Hematopoietic multipotent progenitor cell treated with erythropoietin and hydrocortisone succinate and interleukin-3 and kit ligand, for 17 days (in vitro differentiated cells): ENCODE measurements around the gene CDH23.

Source experiments
- DNase-seq: peaks from one replicate; pipeline ENCODE4 v3.0.0-alpha.2; 2015; ENCODE audit warnings: low spot score

CDH23 gene

GRCh38 chr10:71762324-71762723 is 365.6 kb downstream of the CDH23 start:
- no peak for DNase-seq

- DNase-seq = peak; percentile 42
These were observed 366.8 kb downstream of the CDH23 start for GRCh38 chr10:71763352-71764127.

GRCh38 chr10:71765176-71765904 is 368.6 kb downstream of the CDH23 start:
- DNase-seq = no peak

GRCh38 chr10:71765906-71766716 is 369.4 kb downstream of the CDH23 start:
- DNase-seq = no peak

GRCh38 chr10:71766717-71767419 is 370.1 kb downstream of the CDH23 start:
- DNase-seq = peak; percentile 93

GRCh38 chr10:71767420-71768035 is 370.8 kb downstream of the CDH23 start:
- DNase-seq = no peak

- no peak for DNase-seq
These were observed 372.6 kb downstream of the CDH23 start for GRCh38 chr10:71769279-71769823.

- DNase-seq = no peak
These were observed 373.5 kb downstream of the CDH23 start for GRCh38 chr10:71770255-71770654.

GRCh38 chr10:71770789-71771188 is 374.1 kb downstream of the CDH23 start:
- DNase-seq = no peak

- DNase-seq = peak; percentile 34
These were observed 374.5 kb downstream of the CDH23 start for GRCh38 chr10:71771204-71771603.

GRCh38 chr10:71771821-71772617 is 375.3 kb downstream of the CDH23 start:
- peak; percentile 91 for DNase-seq

- peak; percentile 59 for DNase-seq
These were observed 376.1 kb downstream of the CDH23 start for GRCh38 chr10:71772832-71773220.

- peak; percentile 93 for DNase-seq
These were observed 376.7 kb downstream of the CDH23 start, which contains the start of gene VSIR for GRCh38 chr10:71773221-71773971. Gene VSIR (minus strand): TSS chr10:71773520. CDS start chr10:71773439, 81 bp downstream.

- DNase-seq = no peak
These were observed 378.4 kb downstream of the CDH23 start for GRCh38 chr10:71774916-71775702.

GRCh38 chr10:71776481-71776925 is 379.8 kb downstream of the CDH23 start:
- no peak for DNase-seq

GRCh38 chr10:71777213-71777985 is 380.7 kb downstream of the CDH23 start:
- DNase-seq = no peak

- DNase-seq = no peak
These were observed 381.5 kb downstream of the CDH23 start for GRCh38 chr10:71778071-71778825.
